SKM-1 treated with dmso at 0.1 percent for 144 hours (cell line): ENCODE measurements around the gene TNFAIP8.
A peak's percentile ranks its signal among the peaks of the same experiment; 100 is the strongest.

ENCODE experiments used
- DNase-seq: peaks from one replicate; lab custom pipeline; 2025; ENCODE audit not compliant: unreplicated experiment; lab: John Stamatoyannopoulos, UW

TNFAIP8 gene

DNA sequence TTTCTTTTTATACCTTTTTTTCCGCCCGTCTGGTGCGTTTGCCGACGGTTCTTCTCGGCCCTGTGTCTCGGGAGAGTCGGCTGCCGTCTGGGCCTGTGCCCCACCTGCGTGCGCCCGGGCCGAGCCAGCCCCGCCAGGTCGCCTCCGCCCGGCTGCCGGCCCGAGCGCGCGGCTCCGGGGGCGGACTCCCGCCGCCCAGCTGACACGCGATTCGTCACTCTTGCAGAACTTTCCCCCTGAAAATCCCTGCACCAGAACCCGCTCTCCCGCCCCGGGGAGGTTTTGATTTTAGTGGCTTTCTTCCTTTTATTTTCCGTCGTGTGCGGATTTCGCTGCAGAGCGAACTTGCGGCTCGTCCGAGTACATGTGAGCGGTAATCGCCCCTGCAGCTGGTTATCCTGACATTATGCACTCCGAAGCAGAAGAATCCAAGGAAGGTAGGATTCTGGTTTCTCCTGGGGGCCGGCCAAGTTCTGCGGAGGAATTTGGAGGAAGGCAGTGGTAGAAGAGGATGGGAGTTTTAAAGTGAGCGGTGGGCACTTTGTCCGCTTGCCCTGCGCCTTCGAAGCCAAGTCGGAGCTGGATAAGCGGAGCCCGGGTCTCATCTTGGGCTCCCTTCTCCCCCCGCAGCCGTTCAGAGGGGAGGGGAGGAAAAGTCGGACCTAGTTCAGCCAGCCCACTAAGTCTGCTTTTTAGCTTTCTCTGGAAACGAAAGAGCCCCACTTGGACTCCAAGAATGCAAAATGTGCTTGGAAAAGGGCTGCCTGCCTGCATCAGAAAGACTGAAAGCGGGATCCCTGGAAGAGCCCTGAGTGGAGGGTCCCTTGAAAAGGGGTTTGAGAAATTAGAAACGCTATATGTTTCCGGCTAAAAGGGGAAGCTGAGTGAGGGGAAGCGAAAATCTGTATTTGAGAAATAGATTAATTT is at the start of gene TNFAIP8:
Gene TNFAIP8, plus strand, starts transcription at position 335 of the 927 bp plus-strand sequence. Its CDS starts 72 bp downstream, at position 407.
- no peak for DNase-seq

DNA sequence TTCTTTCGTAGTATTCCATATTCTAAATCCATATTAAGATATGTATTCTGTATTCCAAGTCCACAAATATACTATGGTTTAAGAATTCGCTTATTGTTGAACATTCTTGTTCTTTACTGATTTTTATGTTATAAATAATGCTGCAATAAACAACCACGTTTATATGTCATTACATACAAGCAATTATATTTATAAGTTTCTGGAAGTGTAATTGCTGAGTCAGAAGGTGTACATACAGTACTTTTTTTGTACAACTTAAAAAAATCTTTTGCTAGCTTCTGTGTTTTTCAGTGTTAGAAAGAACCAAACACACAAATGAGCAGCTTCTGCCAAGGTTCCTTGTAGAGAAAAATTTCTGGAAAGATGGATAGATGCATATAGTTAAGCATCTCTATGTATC is 48.6 kb upstream of the TNFAIP8 start:
- DNase-seq, result no peak

DNA sequence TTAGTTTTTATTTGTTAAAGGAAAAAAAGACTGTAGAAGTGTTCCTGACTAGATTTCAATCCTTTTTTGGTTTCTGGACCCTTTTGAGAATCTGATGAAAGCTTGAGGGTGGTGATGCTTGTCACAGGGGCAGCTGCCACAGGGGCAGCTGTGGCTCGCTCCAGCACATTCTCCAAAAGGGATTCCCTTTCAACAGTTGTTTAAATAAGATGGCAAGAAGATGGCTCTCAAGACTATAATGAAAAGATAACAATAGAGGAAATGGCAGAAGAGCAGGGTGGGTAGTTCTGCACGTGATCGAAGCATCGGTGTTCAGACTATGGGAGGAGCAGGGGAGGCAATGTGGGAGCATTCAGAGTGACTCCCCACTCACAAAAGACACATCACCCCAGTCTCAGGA is 46.5 kb upstream of the TNFAIP8 start:
- no peak for DNase-seq

DNA sequence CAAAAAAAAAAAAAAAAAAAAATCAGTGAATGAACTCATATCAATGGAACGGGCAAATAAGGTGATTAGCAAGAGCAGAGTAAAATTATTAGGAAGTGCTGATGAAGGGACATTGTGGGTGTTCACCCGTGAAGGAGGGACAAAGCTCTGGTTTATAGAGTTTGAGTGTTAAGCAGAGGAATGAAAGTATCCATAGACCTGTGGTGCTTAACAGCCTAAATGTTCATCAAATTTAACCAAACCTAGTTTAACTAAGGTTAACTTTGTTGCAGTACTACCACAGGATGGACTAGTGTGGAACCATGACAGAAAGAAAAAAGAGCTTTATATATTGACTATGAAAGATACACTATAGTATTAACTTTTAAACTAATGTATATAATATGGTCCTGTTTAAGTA is 44.1 kb upstream of the TNFAIP8 start:
- DNase-seq, result no peak

DNA sequence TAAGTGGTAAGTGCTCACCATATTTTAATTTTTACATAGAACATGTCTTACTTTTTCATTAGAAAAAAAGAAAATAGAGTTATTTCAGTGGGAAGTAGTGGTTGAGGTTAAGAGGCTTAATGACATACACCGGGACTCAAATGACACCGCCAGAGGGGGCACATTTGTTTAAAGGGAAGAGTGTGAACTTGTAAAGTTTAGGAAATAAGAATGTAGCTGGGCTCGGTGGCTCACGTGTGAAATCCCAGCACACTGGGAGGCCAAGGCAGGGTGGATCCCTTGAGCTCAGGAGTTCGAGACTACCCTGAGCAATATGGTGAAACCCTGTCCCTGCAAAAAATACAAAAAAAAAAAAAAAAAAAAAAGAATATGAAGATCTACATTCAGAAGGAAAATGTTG is 43.4 kb upstream of the TNFAIP8 start:
- no peak for DNase-seq

DNA sequence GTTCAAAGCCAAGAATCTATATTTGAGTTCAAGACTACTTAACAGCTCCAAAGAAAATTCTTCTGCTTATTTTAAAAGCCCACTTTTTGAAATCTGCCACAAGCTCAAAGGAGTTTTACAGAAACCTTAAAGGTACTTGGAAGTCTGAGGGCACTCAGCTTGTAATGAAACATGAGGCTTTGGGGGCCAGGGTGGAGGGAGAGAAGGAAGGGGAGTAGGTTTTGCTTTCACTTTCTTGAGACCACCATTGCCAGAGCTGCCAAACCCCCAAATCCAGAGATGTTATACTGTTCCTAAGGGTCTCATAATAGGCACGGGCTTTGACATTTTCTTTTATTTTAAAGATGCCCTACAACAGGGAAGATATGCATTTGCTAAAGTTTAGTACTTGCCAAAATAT is 42.6 kb upstream of the TNFAIP8 start:
- DNase-seq, result no peak

DNA sequence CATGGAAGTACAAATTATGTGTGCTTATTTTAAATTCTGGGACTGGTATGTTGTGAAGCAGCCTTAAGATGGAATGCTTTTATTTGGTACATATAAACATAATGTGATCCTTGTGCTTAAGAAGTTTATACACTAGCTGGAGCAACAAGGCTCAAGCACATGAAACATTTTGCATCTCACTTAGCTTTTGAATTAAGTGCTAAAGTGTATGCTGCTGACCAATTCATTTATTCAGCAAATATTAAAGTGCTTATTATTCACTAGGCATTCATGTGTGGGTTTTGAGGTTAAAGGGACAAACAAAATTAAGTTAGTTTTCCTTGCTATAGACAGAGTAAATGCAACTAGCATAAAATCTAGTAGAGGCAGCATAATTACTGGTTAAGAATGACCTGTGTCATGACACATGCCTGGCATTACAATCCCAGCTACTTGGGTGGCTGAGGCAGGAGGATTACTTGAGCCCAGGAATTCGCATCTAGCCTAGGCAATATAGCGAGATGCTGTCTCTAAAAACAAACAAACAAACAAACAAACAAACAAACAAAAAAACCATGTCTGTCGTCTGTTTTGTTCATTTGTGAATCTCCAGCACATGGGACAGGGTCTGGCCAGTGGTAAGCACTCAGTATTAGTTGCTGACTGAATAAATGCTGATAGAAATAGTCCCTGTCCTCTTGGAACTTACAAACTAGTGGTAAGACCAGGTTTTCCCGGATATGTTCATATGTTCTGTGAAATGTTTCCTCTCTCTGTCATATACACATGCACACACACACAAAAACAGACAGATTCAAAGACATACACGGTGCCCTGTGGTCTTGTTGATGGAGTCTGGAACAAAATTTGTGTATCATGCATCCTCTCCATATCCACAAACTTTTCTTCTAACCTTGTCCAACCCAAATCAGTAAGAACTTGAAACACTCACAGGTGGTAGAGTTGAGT is 41.9 kb upstream of the TNFAIP8 start:
- DNase-seq, result no peak

DNA sequence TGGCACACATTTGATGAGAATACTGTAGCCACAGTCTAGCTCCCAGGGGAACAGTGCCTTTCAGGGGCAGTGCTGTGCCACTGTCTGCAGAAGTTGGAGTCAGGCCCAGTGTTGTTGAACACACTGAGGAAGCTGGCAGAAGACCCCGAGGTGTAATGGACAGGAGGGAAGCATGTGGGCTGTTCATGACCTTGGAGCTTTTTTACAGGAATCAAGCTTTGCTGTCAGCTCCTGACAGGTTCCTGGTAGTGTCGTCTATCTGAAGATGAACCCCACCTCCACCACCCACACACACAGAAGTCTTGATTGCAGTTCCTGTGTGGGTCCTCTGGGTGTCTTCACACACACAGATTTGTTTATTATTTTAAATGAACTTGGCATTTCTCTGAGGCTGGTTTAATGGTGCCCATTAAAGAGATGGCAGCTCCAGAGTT is 40.3 kb upstream of the TNFAIP8 start:
- peak; percentile 16 for DNase-seq

DNA sequence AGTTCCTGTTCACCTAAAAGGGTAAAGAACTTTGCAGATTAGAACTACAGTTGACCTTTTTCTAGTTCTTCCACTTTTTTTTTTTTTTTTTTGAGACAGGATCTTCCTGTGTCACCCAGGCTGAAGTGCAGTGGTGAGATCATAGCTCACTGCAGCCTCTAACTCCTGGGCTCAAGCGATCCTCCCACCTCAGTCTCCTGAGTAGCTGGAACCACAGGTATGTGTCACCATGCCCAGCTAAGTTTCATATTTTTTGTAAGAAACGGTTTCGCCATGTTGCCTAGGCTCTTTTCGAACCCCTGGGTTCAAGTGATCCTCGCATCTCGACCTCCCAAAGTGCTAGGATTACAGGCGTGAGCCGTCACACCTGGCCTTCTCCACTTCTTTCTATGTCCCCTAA is 39.7 kb upstream of the TNFAIP8 start:
- DNase-seq, result no peak

DNA sequence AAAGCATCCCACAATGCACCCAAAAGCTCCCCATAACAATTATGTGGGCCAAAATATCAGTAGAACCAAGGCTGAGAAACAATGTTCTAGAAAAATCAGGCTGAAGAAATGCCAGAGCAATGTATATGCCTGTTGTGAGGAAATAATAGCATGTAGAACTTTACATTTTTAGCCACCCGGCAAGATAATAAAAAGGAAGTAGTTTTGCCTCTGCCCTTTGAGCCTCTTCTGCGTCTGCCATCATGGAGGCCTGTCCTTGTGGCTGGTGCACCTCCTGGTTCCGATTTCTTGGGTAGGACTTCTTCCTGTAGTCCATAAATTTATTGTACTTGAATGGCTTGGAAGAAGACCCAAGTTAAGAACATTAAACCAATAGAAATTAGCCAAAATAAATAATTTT is 38.9 kb upstream of the TNFAIP8 start:
- DNase-seq, result no peak

DNA sequence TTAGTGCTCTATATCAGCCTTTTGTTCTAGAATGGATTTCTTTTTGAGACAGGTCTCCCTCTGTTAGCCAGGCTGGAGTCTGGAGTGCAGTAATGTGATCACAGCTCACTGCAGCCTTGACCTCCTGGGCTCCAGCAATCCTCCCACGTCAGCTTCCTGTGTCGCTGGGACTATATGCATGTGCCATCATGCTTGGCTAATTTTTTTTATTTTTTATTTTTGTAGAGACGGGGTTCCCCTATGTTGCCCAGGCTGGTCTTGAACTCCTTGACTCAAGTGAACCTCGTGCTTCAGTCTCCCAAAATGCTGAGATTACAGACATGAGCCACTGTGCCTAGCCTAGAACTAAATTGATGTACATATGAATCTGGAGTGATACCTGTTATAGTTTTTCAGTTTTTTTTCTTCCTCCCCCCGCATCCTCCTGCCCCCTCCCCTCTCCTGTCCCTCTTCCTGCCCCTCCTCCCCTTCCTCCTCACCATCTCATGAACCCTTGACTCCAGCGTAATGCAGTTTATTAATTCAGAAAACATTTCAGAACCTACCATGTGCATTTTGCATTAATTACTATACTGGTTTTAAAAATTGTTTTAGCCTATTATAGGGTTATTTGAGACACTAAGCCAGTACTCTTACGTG is 37.4 kb upstream of the TNFAIP8 start:
- DNase-seq, result no peak

DNA sequence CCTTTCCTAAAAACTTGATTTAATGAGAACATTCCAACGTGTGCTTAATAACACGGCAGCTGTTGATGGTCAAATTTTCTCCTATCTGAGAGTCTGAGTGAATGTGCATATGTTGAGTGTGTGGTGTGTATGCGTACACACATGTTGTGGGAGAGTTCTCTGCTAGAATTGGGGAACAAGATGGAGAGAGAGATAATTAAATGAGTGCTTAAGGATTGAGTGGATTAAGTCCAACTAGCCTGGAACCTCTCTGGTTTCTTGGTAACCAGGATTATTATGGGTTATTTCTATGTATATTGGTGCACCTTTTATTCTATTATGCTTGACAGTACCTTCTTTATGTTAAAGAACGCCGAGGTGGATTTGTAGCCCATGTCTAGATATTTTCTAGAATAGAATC is 36.4 kb upstream of the TNFAIP8 start:
- no peak for DNase-seq

DNA sequence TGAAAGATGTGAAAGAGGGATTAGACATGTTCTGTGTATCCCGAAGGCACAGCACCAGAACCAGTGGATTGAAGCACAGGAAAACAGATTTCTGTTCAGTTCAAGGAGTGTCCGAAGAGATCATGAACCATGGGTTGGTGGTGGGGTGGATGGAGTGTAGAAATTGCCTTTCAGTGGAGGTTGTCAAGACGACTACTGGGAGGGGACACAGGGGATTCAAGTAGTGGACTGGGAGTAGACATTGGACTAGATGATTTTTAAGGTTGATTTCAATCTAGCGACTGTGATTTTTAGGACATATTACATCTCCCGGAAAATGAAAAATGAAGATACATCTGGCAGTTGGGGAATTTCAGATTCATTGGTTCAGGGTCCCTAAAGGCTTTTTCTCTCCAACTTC is 35.9 kb upstream of the TNFAIP8 start:
- DNase-seq, result no peak

DNA sequence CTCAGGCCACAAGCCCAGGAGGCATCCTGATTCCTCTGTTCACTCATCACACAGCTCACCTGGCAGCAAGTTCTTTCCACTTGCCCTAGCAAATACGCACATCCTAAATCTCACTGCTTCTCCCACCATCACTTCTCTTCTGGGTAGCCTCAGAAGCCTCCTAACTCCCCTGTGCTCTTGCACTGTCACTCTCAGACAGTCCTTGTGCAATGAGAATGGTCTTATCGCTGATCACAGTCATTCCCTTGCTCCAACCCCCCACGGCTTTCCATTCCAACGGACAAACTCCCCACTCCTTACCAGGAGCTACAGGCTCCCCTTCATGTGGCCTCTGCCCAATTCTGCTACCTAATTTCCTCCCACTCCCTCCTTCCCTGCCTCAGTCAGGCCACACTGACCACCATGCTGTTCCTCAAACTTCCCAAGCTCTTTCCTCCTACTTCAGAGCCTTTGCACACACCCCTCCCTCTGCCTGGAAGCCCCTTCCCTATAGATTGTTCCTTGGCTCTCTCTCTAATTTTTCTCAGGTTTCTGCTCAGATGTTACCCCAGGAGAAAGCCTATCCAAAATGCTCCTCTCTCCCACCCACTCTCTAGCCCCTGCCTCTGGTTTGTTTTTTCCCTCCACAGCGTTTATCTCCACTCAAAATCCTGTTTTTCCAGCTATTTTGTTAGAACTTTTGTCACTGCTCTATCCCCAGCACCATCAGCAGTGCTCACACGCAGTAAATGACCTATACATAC is 34.1 kb upstream of the TNFAIP8 start:
- no peak for DNase-seq

DNA sequence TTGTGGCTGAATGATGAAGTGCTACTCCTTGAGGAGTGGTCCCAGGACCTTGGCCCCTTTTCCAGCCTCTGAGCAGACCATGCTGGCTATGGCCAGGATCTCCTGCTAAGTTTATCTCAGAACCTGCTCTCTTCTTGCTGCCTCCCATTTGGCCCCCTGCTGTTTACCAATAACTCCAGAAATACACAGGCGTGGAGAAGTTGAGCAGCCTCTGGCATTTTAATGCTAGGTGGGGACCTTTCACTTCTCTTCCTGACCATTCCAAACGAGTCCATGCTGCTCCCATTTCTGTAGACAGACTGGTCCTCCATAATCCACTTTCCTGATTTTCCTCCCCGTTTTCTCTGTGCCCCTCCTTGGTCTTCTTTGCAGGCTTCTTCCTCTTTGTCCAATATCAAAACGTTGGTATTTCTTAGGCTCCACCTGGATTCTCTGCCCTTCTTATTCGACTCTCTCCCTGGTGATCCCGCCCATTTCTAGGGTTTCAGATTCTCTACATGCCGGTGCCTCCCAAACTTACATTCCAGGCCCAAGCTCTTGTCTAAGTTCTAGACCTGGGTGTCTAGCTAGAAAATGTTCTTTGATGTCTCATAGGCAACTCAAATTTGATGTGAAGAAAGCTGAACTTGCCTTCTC is 33.4 kb upstream of the TNFAIP8 start:
- no peak for DNase-seq

DNA sequence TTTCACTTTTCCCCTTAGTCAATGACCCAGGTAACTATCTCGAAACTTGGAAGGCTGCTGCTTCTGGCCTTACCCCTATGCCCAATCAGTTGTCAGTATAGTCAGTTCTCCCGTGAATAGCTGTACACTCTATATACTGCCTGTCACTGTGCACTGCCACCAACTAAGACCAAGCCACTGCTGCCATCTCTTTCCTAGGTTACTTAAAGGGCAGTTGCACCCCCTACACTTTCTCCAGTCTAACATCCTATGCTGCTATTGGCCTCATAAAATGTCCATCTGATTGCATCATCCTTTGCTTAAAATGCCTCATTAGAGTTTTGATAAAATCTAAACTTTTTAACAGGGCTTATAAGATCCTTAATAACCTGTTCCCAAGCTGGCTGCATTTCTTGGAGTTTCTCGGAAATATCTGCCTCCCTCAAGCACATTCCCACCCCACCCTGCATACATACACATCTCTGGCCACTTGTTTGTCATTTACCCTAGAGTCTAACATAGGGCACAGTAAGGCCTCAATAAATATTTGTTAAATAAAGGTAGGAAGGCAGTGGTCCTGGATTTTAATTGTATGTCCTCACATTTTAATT is 32.8 kb upstream of the TNFAIP8 start:
- no peak for DNase-seq

DNA sequence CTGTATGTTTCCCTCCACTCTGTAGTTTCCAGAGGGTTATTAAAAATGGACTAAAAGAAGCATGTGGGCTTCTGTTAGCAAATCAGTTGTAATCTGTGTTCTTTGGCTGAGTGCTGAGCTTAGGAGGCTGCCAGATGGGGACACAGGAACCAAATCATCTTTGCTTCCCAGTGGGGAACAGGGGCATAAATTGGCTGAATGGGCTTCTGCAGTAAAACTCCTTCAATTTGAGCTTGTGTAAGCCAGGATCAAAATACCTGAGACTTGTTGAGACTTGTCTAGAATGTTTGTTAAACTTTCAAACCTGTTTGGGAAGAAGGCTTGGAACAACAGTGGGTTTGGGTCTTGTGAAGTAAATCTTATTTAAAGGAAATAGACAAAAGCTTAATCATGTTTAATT is 32.2 kb upstream of the TNFAIP8 start:
- DNase-seq, result no peak

DNA sequence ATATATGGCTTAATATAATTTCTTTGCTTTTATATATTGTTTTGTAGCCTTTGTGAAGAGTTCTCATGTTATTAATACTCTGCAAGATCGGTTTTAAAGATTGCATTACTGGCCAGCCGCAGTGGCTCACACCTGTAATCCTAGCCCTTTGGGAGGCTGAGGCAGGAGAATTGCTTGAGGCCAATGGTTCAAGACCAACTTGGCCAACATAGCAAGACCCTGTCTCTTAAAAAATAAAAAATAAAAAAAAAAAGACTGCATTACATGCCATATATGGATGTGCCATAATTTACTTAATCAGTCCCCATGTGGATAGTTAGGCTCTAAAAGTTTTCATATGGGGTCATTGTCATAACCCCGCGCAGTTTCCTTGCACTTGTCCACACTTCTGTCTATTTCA is 31.0 kb upstream of the TNFAIP8 start:
- no peak for DNase-seq

DNA sequence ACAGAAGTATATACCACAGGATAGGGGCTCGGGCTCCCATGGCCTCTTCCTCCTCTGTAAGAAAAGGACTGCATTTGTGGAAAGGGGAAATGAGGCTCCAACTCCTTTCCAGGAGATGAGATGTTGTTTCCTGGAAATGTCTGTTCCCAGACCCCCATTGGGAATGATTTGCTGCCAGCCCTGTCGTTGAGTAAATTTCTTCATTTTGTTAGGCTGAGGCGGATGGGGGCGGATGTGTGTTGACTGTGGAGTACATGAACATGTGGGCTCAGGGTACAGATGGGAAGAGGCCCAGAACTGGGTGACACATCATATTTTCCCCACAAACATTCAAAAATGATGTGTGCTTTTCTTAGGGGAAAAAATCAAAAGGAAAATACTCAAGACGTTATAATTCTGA is 28.8 kb upstream of the TNFAIP8 start:
- no peak for DNase-seq
